GM18873 (cell line): Measurements from ENCODE around the gene TOP2B.

Experiments
- ATAC-seq: cut with Tn5 transposase; IDR thresholded peaks from one replicate; pipeline ENCODE4 v1.9.1; 2021; ENCODE audit warnings: mild to moderate bottlenecking, moderate library complexity, moderate number of reproducible peaks; ENCODE audit not compliant: unreplicated experiment, low FRiP score

The TOP2B gene

GRCh38 chr3:25566358-25566920 is 98.3 kb downstream of the TOP2B start:
- no peak for ATAC-seq

DNA sequence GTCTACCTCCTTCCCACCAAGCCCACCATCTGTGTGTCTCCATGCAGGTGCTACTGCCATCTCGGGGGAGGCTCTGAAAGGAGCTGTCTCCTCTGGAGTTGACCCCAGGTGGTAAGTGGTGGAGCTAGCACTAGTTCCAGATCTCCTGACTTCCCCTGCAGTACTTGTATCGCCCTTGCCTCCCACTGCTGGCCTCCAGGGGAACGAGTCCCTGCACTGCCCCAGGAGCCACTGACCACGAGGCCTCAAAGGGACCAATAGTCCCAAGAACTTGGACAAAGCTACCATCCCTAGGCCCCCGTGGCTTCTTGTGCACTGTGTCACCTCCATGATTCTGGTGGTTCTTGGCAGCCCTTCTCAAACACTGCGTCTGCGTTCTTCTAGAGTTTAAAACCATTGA is 98.9 kb downstream of the TOP2B start:
- ATAC-seq = no peak

DNA sequence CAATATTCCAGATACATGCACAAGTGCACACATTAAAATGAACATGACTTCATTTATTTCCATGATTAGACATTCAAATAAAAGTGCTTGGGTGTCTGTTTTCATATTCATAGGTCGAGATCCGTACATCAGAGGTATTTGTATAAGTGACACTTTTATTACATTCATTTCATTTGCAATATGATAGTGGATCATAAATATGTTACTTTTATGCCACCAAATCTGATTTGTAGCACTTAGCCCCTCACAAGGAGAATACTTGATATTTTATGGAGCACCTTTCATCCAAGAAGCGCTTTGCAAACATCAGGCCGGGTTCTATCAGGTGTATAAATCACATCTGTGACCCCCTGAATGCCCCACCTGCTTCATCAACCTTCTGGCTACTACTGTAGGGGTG is 100.6 kb downstream of the TOP2B start:
- ATAC-seq = no peak

- no peak for ATAC-seq
Measured at GRCh38 chr3:25563601-25564000, 101.1 kb downstream of the TOP2B start.

- ATAC-seq = no peak
Measured at GRCh38 chr3:25558796-25559195, 105.9 kb downstream of the TOP2B start.

- ATAC-seq = no peak
Measured at GRCh38 chr3:25558121-25558520, 106.6 kb downstream of the TOP2B start.

GRCh38 chr3:25557694-25558093 is 107.0 kb downstream of the TOP2B start:
- no peak for ATAC-seq

DNA sequence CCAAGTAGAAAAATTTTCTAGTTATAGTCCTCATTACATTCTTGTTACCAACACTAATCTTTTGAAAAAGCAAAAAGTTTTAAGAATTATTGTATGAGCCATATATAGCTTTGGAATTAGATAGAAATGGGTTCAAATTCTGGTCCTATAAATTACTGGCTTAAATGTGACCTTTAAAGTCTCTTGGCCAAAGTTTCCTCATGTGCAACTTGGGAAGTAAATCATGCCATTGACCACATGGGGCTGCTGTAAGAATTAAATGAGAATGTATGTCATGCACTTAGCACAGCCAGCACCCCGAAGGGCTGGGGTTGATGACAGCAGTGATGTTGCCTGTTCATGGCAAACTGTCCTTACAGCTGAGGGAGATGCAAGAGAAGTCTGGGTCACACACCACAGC is 108.3 kb downstream of the TOP2B start:
- no peak for ATAC-seq

GRCh38 chr3:25555695-25556437 is 108.8 kb downstream of the TOP2B start:
- ATAC-seq = no peak

DNA sequence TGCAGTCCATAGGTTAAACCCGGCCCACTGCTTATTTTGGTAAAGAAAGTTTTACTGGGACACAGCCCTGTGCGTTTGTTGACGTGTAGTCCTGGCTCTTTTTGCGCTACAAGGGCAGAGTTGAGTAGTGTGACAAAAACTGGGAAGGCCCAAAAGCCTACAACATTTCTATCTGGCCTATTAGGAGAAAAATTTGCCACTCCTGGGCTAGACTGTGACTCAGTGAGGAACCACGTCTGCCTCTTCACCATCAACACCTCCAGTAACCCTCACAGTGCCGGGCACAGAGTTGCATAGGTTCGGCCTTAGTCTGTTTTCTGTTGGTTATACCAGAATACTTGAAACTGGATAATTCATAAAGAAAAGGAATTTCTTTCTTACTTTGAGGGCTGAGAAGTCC is 110.3 kb downstream of the TOP2B start:
- ATAC-seq = no peak

DNA sequence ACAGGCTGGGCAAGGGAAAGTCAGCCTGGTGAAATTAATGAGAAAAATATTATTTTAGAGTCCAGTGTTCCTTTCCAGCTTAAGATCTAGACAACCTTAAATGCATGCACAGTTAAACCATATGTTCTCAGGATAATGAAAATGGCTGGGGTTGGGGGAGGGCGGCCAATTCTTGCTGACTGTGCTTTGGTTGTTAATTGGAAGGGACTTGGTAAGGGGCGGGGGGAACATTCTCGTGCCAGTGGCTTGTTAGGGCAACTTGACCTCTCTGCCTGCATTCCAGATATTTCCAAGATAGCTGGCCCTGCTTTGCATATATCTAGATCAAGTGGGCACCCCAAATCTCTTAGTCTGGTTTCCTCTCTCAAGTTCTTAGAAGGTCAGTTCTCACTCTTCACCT is 112.5 kb downstream of the TOP2B start:
- ATAC-seq = no peak

- ATAC-seq = no peak
Measured at GRCh38 chr3:25548836-25549235, 115.9 kb downstream of the TOP2B start.

GRCh38 chr3:25547943-25548674 is 116.6 kb downstream of the TOP2B start:
- ATAC-seq = no peak
